ENCODE results near the gene COMMD10.

- TF ChIP-seq, protein P1, sequence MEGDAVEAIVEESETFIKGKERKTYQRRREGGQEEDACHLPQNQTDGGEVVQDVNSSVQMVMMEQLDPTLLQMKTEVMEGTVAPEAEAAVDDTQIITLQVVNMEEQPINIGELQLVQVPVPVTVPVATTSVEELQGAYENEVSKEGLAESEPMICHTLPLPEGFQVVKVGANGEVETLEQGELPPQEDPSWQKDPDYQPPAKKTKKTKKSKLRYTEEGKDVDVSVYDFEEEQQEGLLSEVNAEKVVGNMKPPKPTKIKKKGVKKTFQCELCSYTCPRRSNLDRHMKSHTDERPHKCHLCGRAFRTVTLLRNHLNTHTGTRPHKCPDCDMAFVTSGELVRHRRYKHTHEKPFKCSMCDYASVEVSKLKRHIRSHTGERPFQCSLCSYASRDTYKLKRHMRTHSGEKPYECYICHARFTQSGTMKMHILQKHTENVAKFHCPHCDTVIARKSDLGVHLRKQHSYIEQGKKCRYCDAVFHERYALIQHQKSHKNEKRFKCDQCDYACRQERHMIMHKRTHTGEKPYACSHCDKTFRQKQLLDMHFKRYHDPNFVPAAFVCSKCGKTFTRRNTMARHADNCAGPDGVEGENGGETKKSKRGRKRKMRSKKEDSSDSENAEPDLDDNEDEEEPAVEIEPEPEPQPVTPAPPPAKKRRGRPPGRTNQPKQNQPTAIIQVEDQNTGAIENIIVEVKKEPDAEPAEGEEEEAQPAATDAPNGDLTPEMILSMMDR (optimal IDR thresholded peaks at IDR 0.05 in 1 of 3, IDR thresholded peaks at IDR 0.05 in 1 of 3, conservative IDR thresholded peaks at IDR 0.05 in 1 of 3; ENCODE audit: extremely low read depth in 1 of 3, insufficient read depth in 2 of 3, low read length in 3 of 3) = no peak
- no peak for TF ChIP-seq EZH2 (IDR thresholded peaks at IDR 0.05; ENCODE audit: low read length)
Measured at GRCh38 chr5:116152169-116152568, 67.3 kb downstream of the COMMD10 start.
